ENCODE measurements around the gene PIP5K1A. TPM values are rescaled to one million over a fixed set of nuclear protein-coding genes. Genes with fewer than 3 reads are reported as not detected.

The PIP5K1A gene
- polyA plus RNA-seq, 1 of the 3 experiments (the other 2 are of a cell fraction) = 66.0 TPM

- TF ChIP-seq GATA2 (CRISPR knock-in tag; IDR thresholded peaks at IDR 0.05) (no peak), MAX (IDR thresholded peaks at IDR 0.05; ENCODE audit: low read depth) (no peak), GABPA (IDR thresholded peaks at IDR 0.05; ENCODE audit: low read depth) (no peak), JUND (IDR thresholded peaks at IDR 0.05) (no peak), IRF3 (IDR thresholded peaks at IDR 0.05; ENCODE audit: low read depth, low read length) (no peak), SMC3 (IDR thresholded peaks at IDR 0.05; ENCODE audit: low read depth, low read length) (no peak), MEF2A (IDR thresholded peaks at IDR 0.05; ENCODE audit: borderline replicate concordance, low read depth) (no peak), RAD21 (IDR thresholded peaks at IDR 0.05; ENCODE audit: low read length) (no peak), FOXJ3 (CRISPR knock-in tag; IDR thresholded peaks at IDR 0.05) (no peak), MXI1 (IDR thresholded peaks at IDR 0.05; ENCODE audit: low read depth, low read length) (no peak), FOXM1 (IDR thresholded peaks at IDR 0.05; ENCODE audit: low read depth) (no peak), TCF12 (IDR thresholded peaks at IDR 0.05) (no peak)
- Histone ChIP-seq H3K79me2 (ENCODE audit: insufficient read depth) (peaks cover 100% of the 10 kb centered on the region), H3K27ac (ENCODE audit: low read depth in 2 of 2, low read length in 1 of 2) (no peak overlapping the region), H3K4me3 (ENCODE audit: low read depth in 2 of 2, low read length in 1 of 2) (no peak overlapping the region), H3K36me3 (replicated peaks in 1 of 2; ENCODE audit: control insufficient read depth in 1 of 2, insufficient read depth in 2 of 2, low read length in 1 of 2) (peaks cover 0 to 38% of the 10 kb centered on the region in 2 experiments), H2AFZ (ENCODE audit: low read depth) (no peak overlapping the region), H4K20me1 (ENCODE audit: insufficient read depth) (peaks cover 81% of the 10 kb centered on the region), H3K27me3 (ENCODE audit: insufficient read depth) (no peaks in the 10 kb centered on the region), H3K4me2 (no peak overlapping the region), H3F3A (replicated peaks; ENCODE audit: insufficient read depth) (peaks cover 13% of the 10 kb centered on the region), H3K9me3 (no peaks in the 10 kb centered on the region), H3K9me2 (no peaks in the 10 kb centered on the region), H3K9ac (no peak overlapping the region), H3K4me1 (ENCODE audit: control insufficient read depth in 1 of 2, insufficient read depth in 2 of 2, low read depth in 1 of 2, low read length in 1 of 2) (no peaks in the 10 kb centered on the region)
- CTCF ChIA-PET = no interaction called here
- POLR2A ChIA-PET = no interaction called here
- DNase-seq = no peak
- 52% methylated on average over 2 of the region's 2 CpGs for WGBS (ENCODE audit: low lambda C conversion rate)
Measured at GRCh38 chr1:151213560-151213959, 15.2 kb downstream of the PIP5K1A start.

- no peak overlapping the region for H3K27ac ChIP-seq (ENCODE audit: low read depth in 2 of 2, low read length in 1 of 2)
- H3K9me3 ChIP-seq = no peaks in the 10 kb centered on the region
- H3K4me1 ChIP-seq (ENCODE audit: control insufficient read depth in 1 of 2, insufficient read depth in 2 of 2, low read depth in 1 of 2, low read length in 1 of 2) = peaks cover 0 to 10% of the 10 kb centered on the region in 2 experiments; a peak in 2 of 4 replicates
- 92% methylated on average over 1 of the region's 1 CpG for WGBS (ENCODE audit: low lambda C conversion rate)
- H3K4me2 ChIP-seq = no peak overlapping the region
- no peak overlapping the region for H3K9ac ChIP-seq
- DNase-seq = no peak
- H3K36me3 ChIP-seq (replicated peaks in 1 of 2; ENCODE audit: control insufficient read depth in 1 of 2, insufficient read depth in 2 of 2, low read length in 1 of 2) = peaks cover 5 to 22% of the 10 kb centered on the region in 2 experiments
- no peaks in the 10 kb centered on the region for H3K27me3 ChIP-seq (ENCODE audit: insufficient read depth)
- ChIA-PET CTCF (no interaction called here), POLR2A (no interaction called here)
- H3K4me3 ChIP-seq (ENCODE audit: low read depth in 2 of 2, low read length in 1 of 2) = no peak overlapping the region
- H3K9me2 ChIP-seq = no peaks in the 10 kb centered on the region
- H4K20me1 ChIP-seq (ENCODE audit: insufficient read depth) = peaks cover 70% of the 10 kb centered on the region
- peaks cover 12% of the 10 kb centered on the region for H3F3A ChIP-seq (replicated peaks; ENCODE audit: insufficient read depth)
- no peak overlapping the region for H2AFZ ChIP-seq (ENCODE audit: low read depth)
- H3K79me2 ChIP-seq (ENCODE audit: insufficient read depth) = peaks cover 99% of the 10 kb centered on the region
- TF ChIP-seq FOXM1 (IDR thresholded peaks at IDR 0.05; ENCODE audit: low read depth) = no peak
- no peak for TF ChIP-seq EP300 (IDR thresholded peaks at IDR 0.05; ENCODE audit: borderline replicate concordance in 1 of 2, low read depth in 1 of 2, low read length in 1 of 2)
- TF ChIP-seq USF1 (IDR thresholded peaks at IDR 0.05; ENCODE audit: borderline replicate concordance, low read depth) = no peak
- TF ChIP-seq ELF1 (IDR thresholded peaks at IDR 0.05) = no peak
- no peak for TF ChIP-seq YY1 (IDR thresholded peaks at IDR 0.05; ENCODE audit: low read depth)
- TF ChIP-seq ZBTB33 (IDR thresholded peaks at IDR 0.05; ENCODE audit: borderline replicate concordance, low read depth) = no peak
- no peak for TF ChIP-seq RXRA (IDR thresholded peaks at IDR 0.05; ENCODE audit: borderline replicate concordance, low read depth)
- no peak for TF ChIP-seq POLR2AphosphoS5 (IDR thresholded peaks at IDR 0.05; ENCODE audit: low read depth, low read length)
- no peak for TF ChIP-seq GABPA (IDR thresholded peaks at IDR 0.05; ENCODE audit: low read depth)
- no peak for TF ChIP-seq RAD21 (IDR thresholded peaks at IDR 0.05; ENCODE audit: low read length)
- no peak for TF ChIP-seq RCOR1 (IDR thresholded peaks at IDR 0.05; ENCODE audit: low read length)
Measured at GRCh38 chr1:151221616-151222015, 23.3 kb downstream of the PIP5K1A start.

Data from SK-N-SH (cell line).